Activated T-helper 1 cell treated with anti-CD3 and anti-CD28 coated beads, Interleukin-12 subunit alpha, Interleukin-12 subunit beta, Interleukin-2, Interleukin-4 antibody, amounts not matched to agents 30 ng/mL and 10 ng/mL and 1 ng/mL, durations not matched to agents 14 hours and 24 hours and 36 hours (primary cell): ENCODE measurements around the gene OTOG. TPM values are rescaled to one million over a fixed set of nuclear protein-coding genes. Genes with fewer than 3 reads are reported as not detected.

ENCODE experiments used
- DNase-seq: peaks from one replicate; pipeline ENCODE4 v3.0.0; 2021; ENCODE audit warnings: low spot score
- H3K27ac Mint-ChIP-seq: one replicate; pipeline ENCODE4 v1.8.0; 2021; ENCODE audit warnings: mild to moderate bottlenecking, mixed read lengths
- H3K27me3 Mint-ChIP-seq: one replicate; pipeline ENCODE4 v1.8.0; 2022; ENCODE audit warnings: mild to moderate bottlenecking, moderate library complexity, mixed read lengths; ENCODE audit not compliant: insufficient read depth
- H3K36me3 Mint-ChIP-seq: one replicate; pipeline ENCODE4 v1.8.0; 2021; ENCODE audit warnings: low read depth, mixed read lengths
- H3K4me1 Mint-ChIP-seq: one replicate; pipeline ENCODE4 v1.8.0; 2021; ENCODE audit warnings: low read depth, mixed read lengths
- H3K4me3 Mint-ChIP-seq: one replicate; pipeline ENCODE4 v1.8.0; 2021; ENCODE audit warnings: mild to moderate bottlenecking, moderate library complexity, mixed read lengths
- H3K9me3 Mint-ChIP-seq: one replicate; pipeline ENCODE4 v1.8.0; 2021; ENCODE audit warnings: mixed read lengths
- intact Hi-C: fragments of 100-400 bp; cut with micrococcal nuclease; formaldehyde crosslinking; loops from one replicate; pipeline ENCODE4 v1.15.1; 2024
- total RNA-seq: library from RNA; stranded (reverse); gene quantifications from 2 replicates; pipeline ENCODE4 v1.2.3, GENCODE V29; 2022

Gene OTOG
- total RNA-seq, 1 donor from 2014 or later, result not detected

GRCh38 chr11:17658211-17658610, 111.2 kb downstream of the OTOG start:
- Mint-ChIP-seq H3K27me3 (peaks cover 17% of the 10 kb centered on the region), H3K9me3 (no peaks in the 10 kb centered on the region), H3K27ac (no peak overlapping the region), H3K4me1 (no peaks in the 10 kb centered on the region), H3K4me3 (no peak overlapping the region), H3K36me3 (no peaks in the 10 kb centered on the region)
- intact Hi-C loops, result no loop called here
- DNase-seq, result no peak

- Mint-ChIP-seq H3K4me1 (no peaks in the 10 kb centered on the region), H3K27ac (no peak overlapping the region), H3K9me3 (no peaks in the 10 kb centered on the region), H3K27me3 (peaks cover 10% of the 10 kb centered on the region), H3K36me3 (no peaks in the 10 kb centered on the region), H3K4me3 (no peak overlapping the region)
- intact Hi-C loops, result no loop called here
- DNase-seq, result no peak
These were observed 121.1 kb downstream of the OTOG start for GRCh38 chr11:17668166-17668565.

- Mint-ChIP-seq H3K27ac (no peak overlapping the region), H3K4me1 (no peaks in the 10 kb centered on the region), H3K4me3 (no peak overlapping the region), H3K36me3 (no peaks in the 10 kb centered on the region), H3K27me3 (peaks cover 8% of the 10 kb centered on the region), H3K9me3 (no peaks in the 10 kb centered on the region)
- intact Hi-C loops, result no loop called here
- no peak for DNase-seq
These were observed 125.4 kb downstream of the OTOG start for GRCh38 chr11:17672469-17672868.

- Mint-ChIP-seq H3K4me1 (no peaks in the 10 kb centered on the region), H3K9me3 (no peaks in the 10 kb centered on the region), H3K4me3 (no peak overlapping the region), H3K27me3 (peaks cover 4% of the 10 kb centered on the region), H3K36me3 (no peaks in the 10 kb centered on the region), H3K27ac (no peak overlapping the region)
- intact Hi-C loops, result no loop called here
- DNase-seq, result no peak
These were observed 126.9 kb downstream of the OTOG start for GRCh38 chr11:17673951-17674350.

GRCh38 chr11:17682848-17683247, 135.8 kb downstream of the OTOG start:
- no peak for DNase-seq
- no peak overlapping the region for H3K27ac Mint-ChIP-seq
- peaks cover 2% of the 10 kb centered on the region for H3K27me3 Mint-ChIP-seq
- no peaks in the 10 kb centered on the region for H3K36me3 Mint-ChIP-seq
- H3K4me3 Mint-ChIP-seq, result no peak overlapping the region
- no peaks in the 10 kb centered on the region for H3K9me3 Mint-ChIP-seq
- intact Hi-C loops, result no loop called here
- no peaks in the 10 kb centered on the region for H3K4me1 Mint-ChIP-seq

GRCh38 chr11:17683377-17684161, 136.5 kb downstream of the OTOG start:
- H3K4me1 Mint-ChIP-seq, result no peaks in the 10 kb centered on the region

GRCh38 chr11:17684550-17684949, 137.5 kb downstream of the OTOG start:
- DNase-seq, result no peak

More at GRCh38 chr11:17683377-17684161, 136.5 kb downstream of the OTOG start:
- H3K27me3 Mint-ChIP-seq, result peaks cover 1% of the 10 kb centered on the region
- intact Hi-C loops, result no loop called here
- no peaks in the 10 kb centered on the region for H3K36me3 Mint-ChIP-seq
- DNase-seq, result no peak
- H3K4me3 Mint-ChIP-seq, result no peak overlapping the region
- H3K9me3 Mint-ChIP-seq, result no peaks in the 10 kb centered on the region
- no peak overlapping the region for H3K27ac Mint-ChIP-seq

GRCh38 chr11:17686231-17686980, 139.3 kb downstream of the OTOG start:
- H3K27ac Mint-ChIP-seq, result no peak overlapping the region
- no peaks in the 10 kb centered on the region for H3K9me3 Mint-ChIP-seq
- intact Hi-C loops, result no loop called here
- DNase-seq, result no peak
- no peaks in the 10 kb centered on the region for H3K27me3 Mint-ChIP-seq
- no peaks in the 10 kb centered on the region for H3K36me3 Mint-ChIP-seq
- H3K4me1 Mint-ChIP-seq, result no peaks in the 10 kb centered on the region
- H3K4me3 Mint-ChIP-seq, result no peak overlapping the region

More at GRCh38 chr11:17684550-17684949, 137.5 kb downstream of the OTOG start:
- Mint-ChIP-seq H3K4me3 (no peak overlapping the region), H3K27ac (no peak overlapping the region), H3K36me3 (no peaks in the 10 kb centered on the region), H3K4me1 (no peaks in the 10 kb centered on the region), H3K9me3 (no peaks in the 10 kb centered on the region), H3K27me3 (no peaks in the 10 kb centered on the region)
- intact Hi-C loops, result no loop called here

- DNase-seq, result no peak
- H3K9me3 Mint-ChIP-seq, result no peaks in the 10 kb centered on the region
- no peaks in the 10 kb centered on the region for H3K4me1 Mint-ChIP-seq
- H3K36me3 Mint-ChIP-seq, result no peaks in the 10 kb centered on the region
- no peak overlapping the region for H3K27ac Mint-ChIP-seq
- H3K4me3 Mint-ChIP-seq, result no peak overlapping the region
- intact Hi-C loops, result no loop called here
- H3K27me3 Mint-ChIP-seq, result peaks cover 5% of the 10 kb centered on the region
These were observed 141.0 kb downstream of the OTOG start for GRCh38 chr11:17687946-17688670.

- DNase-seq, result no peak
- Mint-ChIP-seq H3K4me3 (no peak overlapping the region), H3K27ac (no peak overlapping the region), H3K4me1 (no peaks in the 10 kb centered on the region), H3K27me3 (peaks cover 25% of the 10 kb centered on the region), H3K36me3 (no peaks in the 10 kb centered on the region), H3K9me3 (no peaks in the 10 kb centered on the region)
- intact Hi-C loops, result no loop called here
These were observed 144.5 kb downstream of the OTOG start for GRCh38 chr11:17691550-17691949.

GRCh38 chr11:17691976-17692375, 144.9 kb downstream of the OTOG start:
- no peaks in the 10 kb centered on the region for H3K4me1 Mint-ChIP-seq
- H3K4me3 Mint-ChIP-seq, result no peak overlapping the region
- peaks cover 29% of the 10 kb centered on the region for H3K27me3 Mint-ChIP-seq
- intact Hi-C loops, result no loop called here
- H3K27ac Mint-ChIP-seq, result no peak overlapping the region
- no peaks in the 10 kb centered on the region for H3K36me3 Mint-ChIP-seq
- no peaks in the 10 kb centered on the region for H3K9me3 Mint-ChIP-seq
- DNase-seq, result no peak

- Mint-ChIP-seq H3K9me3 (no peaks in the 10 kb centered on the region), H3K4me1 (no peaks in the 10 kb centered on the region), H3K27ac (no peak overlapping the region), H3K36me3 (no peaks in the 10 kb centered on the region), H3K27me3 (peaks cover 32% of the 10 kb centered on the region), H3K4me3 (no peak overlapping the region)
- intact Hi-C loops, result no loop called here
- DNase-seq, result no peak
These were observed 145.9 kb downstream of the OTOG start for GRCh38 chr11:17692931-17693330.

- Mint-ChIP-seq H3K9me3 (no peaks in the 10 kb centered on the region), H3K36me3 (no peaks in the 10 kb centered on the region), H3K4me3 (no peak overlapping the region), H3K27me3 (peaks cover 32% of the 10 kb centered on the region), H3K27ac (no peak overlapping the region), H3K4me1 (no peaks in the 10 kb centered on the region)
- DNase-seq, result no peak
- intact Hi-C loops, result no loop called here
These were observed 146.5 kb downstream of the OTOG start for GRCh38 chr11:17693531-17693930.
